ENCODE results near the gene HS3ST3B1.

Gene HS3ST3B1

DNA sequence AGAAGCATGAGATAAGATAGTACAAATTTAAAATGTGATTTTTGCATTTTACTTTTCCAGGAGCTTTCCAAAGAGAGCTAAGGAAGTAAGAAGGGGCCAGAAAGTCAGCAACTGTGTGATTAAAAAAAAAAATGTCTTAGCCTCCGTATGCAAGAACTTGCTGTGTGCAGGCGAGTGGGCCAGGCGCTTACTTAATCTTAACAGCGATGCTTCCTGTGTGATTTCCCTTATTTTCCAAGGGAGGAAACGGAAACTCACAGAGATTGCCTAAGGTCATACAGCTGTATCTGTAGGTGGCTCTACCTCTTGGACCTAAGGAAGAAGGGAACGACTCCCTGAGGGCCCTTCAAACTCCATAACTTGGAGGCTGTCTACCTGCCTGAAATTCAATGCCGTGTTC, 11.1 kb downstream of the HS3ST3B1 start:
- Histone ChIP-seq H3K4me2 (ENCODE audit: low read length) (no peak overlapping the region), H3K4me1 (ENCODE audit: control insufficient read depth, insufficient read depth, low read length) (peaks cover 36% of the 10 kb centered on the region), H3K36me3 (ENCODE audit: insufficient read depth, low read length) (peaks cover 26% of the 10 kb centered on the region), H3K9me3 (replicated peaks; ENCODE audit: low read length) (no peaks in the 10 kb centered on the region), H3K9ac (ENCODE audit: low read depth, low read length) (no peak overlapping the region), H3K4me3 (ENCODE audit: low read length) (no peak overlapping the region), H3K27me3 (ENCODE audit: control insufficient read depth, insufficient read depth, low read length) (no peaks in the 10 kb centered on the region)

DNA sequence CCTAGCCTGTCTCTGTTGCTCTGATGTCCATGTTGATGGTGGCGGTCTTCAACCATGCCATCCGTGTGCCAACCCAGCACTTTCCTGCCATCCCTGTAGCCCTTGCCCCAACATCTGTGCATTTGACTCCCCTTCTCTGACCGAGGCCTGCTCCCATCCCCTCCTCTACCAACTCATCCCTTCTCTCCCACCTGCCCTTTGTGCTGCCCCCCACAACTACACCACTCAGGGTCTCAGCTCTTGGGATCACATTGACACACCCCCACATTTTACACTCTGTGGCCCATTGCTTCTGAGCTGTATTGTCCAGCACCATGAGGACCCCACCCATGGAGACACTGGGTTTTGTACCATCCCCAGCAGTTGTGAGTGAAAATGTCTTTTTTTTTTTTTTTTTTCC, 11.6 kb downstream of the HS3ST3B1 start:
- H3K4me2 ChIP-seq (ENCODE audit: low read length), result no peak overlapping the region
- H3K9ac ChIP-seq (ENCODE audit: low read depth, low read length), result no peak overlapping the region
- H3K4me1 ChIP-seq (ENCODE audit: control insufficient read depth, insufficient read depth, low read length), result peaks cover 33% of the 10 kb centered on the region
- H3K4me3 ChIP-seq (ENCODE audit: low read length), result no peak overlapping the region
- no peaks in the 10 kb centered on the region for H3K9me3 ChIP-seq (replicated peaks; ENCODE audit: low read length)
- no peaks in the 10 kb centered on the region for H3K27me3 ChIP-seq (ENCODE audit: control insufficient read depth, insufficient read depth, low read length)
- peaks cover 26% of the 10 kb centered on the region for H3K36me3 ChIP-seq (ENCODE audit: insufficient read depth, low read length)

- H3K4me2 ChIP-seq (ENCODE audit: low read length), result no peak overlapping the region
- no peaks in the 10 kb centered on the region for H3K27me3 ChIP-seq (ENCODE audit: control insufficient read depth, insufficient read depth, low read length)
- no peaks in the 10 kb centered on the region for H3K9me3 ChIP-seq (replicated peaks; ENCODE audit: low read length)
- H3K4me1 ChIP-seq (ENCODE audit: control insufficient read depth, insufficient read depth, low read length), result peaks cover 26% of the 10 kb centered on the region
- no peak overlapping the region for H3K4me3 ChIP-seq (ENCODE audit: low read length)
- H3K36me3 ChIP-seq (ENCODE audit: insufficient read depth, low read length), result peaks cover 26% of the 10 kb centered on the region
- H3K9ac ChIP-seq (ENCODE audit: low read depth, low read length), result no peak overlapping the region
Observed at GRCh38 chr17:14316126-14316832, 15.4 kb downstream of the HS3ST3B1 start.

DNA sequence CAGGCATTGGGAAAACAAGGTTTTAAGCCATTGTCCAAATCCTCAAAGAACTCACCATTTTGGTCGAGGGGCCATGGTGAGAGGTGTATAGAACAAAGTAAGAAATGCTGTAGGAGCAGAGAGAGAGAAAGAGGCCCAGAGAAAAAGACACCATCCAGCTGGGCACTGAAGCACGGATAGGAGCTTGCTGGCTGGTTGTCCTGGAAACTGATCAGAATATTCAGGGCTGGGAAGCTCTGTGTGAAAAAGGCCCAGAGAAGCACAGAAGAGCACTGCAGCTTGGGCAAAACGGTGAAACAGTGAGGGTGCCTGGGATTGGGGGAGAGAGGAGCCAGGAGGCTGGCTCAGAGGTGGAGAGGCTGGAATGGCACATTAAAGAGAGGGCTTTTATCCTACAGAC, 16.5 kb downstream of the HS3ST3B1 start:
- peaks cover 36% of the 10 kb centered on the region for H3K4me1 ChIP-seq (ENCODE audit: control insufficient read depth, insufficient read depth, low read length)
- no peaks in the 10 kb centered on the region for H3K27me3 ChIP-seq (ENCODE audit: control insufficient read depth, insufficient read depth, low read length)
- H3K36me3 ChIP-seq (ENCODE audit: insufficient read depth, low read length), result peaks cover 23% of the 10 kb centered on the region
- no peak overlapping the region for H3K4me2 ChIP-seq (ENCODE audit: low read length)
- H3K4me3 ChIP-seq (ENCODE audit: low read length), result no peak overlapping the region
- H3K9ac ChIP-seq (ENCODE audit: low read depth, low read length), result no peak overlapping the region
- H3K9me3 ChIP-seq (replicated peaks; ENCODE audit: low read length), result no peaks in the 10 kb centered on the region

DNA sequence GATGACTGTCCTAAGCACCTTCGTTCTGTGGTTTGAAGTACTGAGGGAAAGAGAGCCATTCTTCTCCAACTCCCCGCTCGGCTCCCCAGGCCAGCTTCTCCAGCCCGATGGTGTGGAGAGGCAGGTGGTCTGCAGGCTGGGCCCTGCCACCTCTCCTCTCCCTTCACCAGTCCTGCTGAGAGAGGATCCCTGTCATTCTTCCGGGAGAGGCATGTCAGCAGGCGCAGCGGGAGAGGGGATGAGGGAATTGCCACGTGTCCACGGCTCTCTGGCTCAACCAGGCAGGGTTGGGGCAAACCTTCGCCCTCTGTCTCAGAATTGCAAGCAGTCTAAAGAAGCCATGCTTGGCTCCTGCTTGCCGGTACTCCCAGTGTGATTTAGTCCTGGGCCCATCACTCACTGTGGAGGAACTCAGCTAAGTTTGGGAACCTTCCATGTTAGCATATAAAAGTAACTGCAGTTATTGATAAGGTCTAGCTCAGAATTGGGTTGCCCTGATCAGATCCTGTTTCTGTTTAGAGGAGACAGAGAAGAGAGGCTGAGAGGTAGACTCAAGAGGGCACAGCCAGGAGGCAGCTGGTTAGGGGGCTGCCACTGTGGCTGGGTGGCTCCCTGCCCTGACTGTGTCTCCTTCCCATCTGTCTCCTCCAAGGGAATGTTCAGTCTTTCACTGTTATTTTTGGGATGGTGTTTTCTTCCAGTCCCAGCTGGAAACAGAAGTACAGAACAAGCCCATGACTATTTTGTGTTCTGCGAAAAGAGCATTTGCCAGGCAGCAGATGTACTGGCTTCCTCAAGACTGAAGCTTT, 17.4 kb downstream of the HS3ST3B1 start:
- peaks cover 38% of the 10 kb centered on the region for H3K4me1 ChIP-seq (ENCODE audit: control insufficient read depth, insufficient read depth, low read length)
- no peak overlapping the region for H3K4me3 ChIP-seq (ENCODE audit: low read length)

DNA sequence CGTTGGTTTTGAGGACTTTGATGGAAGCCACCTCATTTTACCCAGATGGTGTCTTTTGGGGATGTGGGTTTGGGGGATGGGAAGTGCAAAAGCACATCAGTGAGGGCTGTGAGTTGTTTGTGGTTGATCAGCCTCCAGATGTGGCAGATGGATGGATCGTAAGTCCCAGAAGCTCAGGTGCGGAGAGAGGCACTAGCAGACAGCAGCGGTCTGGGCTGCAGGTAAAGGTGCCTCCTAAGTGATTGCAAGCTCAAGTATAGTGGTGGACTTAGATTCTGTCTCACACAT, 18.0 kb downstream of the HS3ST3B1 start:
- H3K36me3 ChIP-seq (ENCODE audit: insufficient read depth, low read length), result peaks cover 23% of the 10 kb centered on the region
- peaks cover 38% of the 10 kb centered on the region for H3K4me1 ChIP-seq (ENCODE audit: control insufficient read depth, insufficient read depth, low read length)
- H3K4me3 ChIP-seq (ENCODE audit: low read length), result no peak overlapping the region
- no peak overlapping the region for H3K9ac ChIP-seq (ENCODE audit: low read depth, low read length)
- H3K4me2 ChIP-seq (ENCODE audit: low read length), result no peak overlapping the region
- H3K9me3 ChIP-seq (replicated peaks; ENCODE audit: low read length), result no peaks in the 10 kb centered on the region
- H3K27me3 ChIP-seq (ENCODE audit: control insufficient read depth, insufficient read depth, low read length), result no peaks in the 10 kb centered on the region

More for the DNA sequence above, 17.4 kb downstream of the HS3ST3B1 start:
- no peaks in the 10 kb centered on the region for H3K9me3 ChIP-seq (replicated peaks; ENCODE audit: low read length)
- H3K27me3 ChIP-seq (ENCODE audit: control insufficient read depth, insufficient read depth, low read length), result no peaks in the 10 kb centered on the region
- peaks cover 23% of the 10 kb centered on the region for H3K36me3 ChIP-seq (ENCODE audit: insufficient read depth, low read length)
- H3K9ac ChIP-seq (ENCODE audit: low read depth, low read length), result no peak overlapping the region
- H3K4me2 ChIP-seq (ENCODE audit: low read length), result peak overlapping the region; percentile 9

- H3K4me3 ChIP-seq (ENCODE audit: low read length), result no peak overlapping the region
- no peaks in the 10 kb centered on the region for H3K27me3 ChIP-seq (ENCODE audit: control insufficient read depth, insufficient read depth, low read length)
- H3K4me2 ChIP-seq (ENCODE audit: low read length), result no peak overlapping the region
- no peaks in the 10 kb centered on the region for H3K9me3 ChIP-seq (replicated peaks; ENCODE audit: low read length)
- peaks cover 38% of the 10 kb centered on the region for H3K4me1 ChIP-seq (ENCODE audit: control insufficient read depth, insufficient read depth, low read length)
- no peak overlapping the region for H3K9ac ChIP-seq (ENCODE audit: low read depth, low read length)
- H3K36me3 ChIP-seq (ENCODE audit: insufficient read depth, low read length), result peaks cover 13% of the 10 kb centered on the region
Observed at GRCh38 chr17:14320098-14320497, 19.2 kb downstream of the HS3ST3B1 start.

GRCh38 chr17:14320734-14321475, 20.0 kb downstream of the HS3ST3B1 start:
- H3K4me3 ChIP-seq (ENCODE audit: low read length), result peak overlapping the region; percentile 28
- H3K4me2 ChIP-seq (ENCODE audit: low read length), result peak overlapping the region; percentile 62
- H3K9me3 ChIP-seq (replicated peaks; ENCODE audit: low read length), result no peaks in the 10 kb centered on the region
- H3K4me1 ChIP-seq (ENCODE audit: control insufficient read depth, insufficient read depth, low read length), result peaks cover 37% of the 10 kb centered on the region
- H3K27me3 ChIP-seq (ENCODE audit: control insufficient read depth, insufficient read depth, low read length), result no peaks in the 10 kb centered on the region
- H3K36me3 ChIP-seq (ENCODE audit: insufficient read depth, low read length), result peaks cover 9% of the 10 kb centered on the region
- peak overlapping the region; percentile 38 for H3K9ac ChIP-seq (ENCODE audit: low read depth, low read length)

- peaks cover 4% of the 10 kb centered on the region for H3K36me3 ChIP-seq (ENCODE audit: insufficient read depth, low read length)
- peak overlapping the region; percentile 1 for H3K4me3 ChIP-seq (ENCODE audit: low read length)
- H3K4me2 ChIP-seq (ENCODE audit: low read length), result peak overlapping the region; percentile 62
- H3K27me3 ChIP-seq (ENCODE audit: control insufficient read depth, insufficient read depth, low read length), result no peaks in the 10 kb centered on the region
- H3K9ac ChIP-seq (ENCODE audit: low read depth, low read length), result peak overlapping the region; percentile 38
- H3K4me1 ChIP-seq (ENCODE audit: control insufficient read depth, insufficient read depth, low read length), result peaks cover 31% of the 10 kb centered on the region
- no peaks in the 10 kb centered on the region for H3K9me3 ChIP-seq (replicated peaks; ENCODE audit: low read length)
Observed at GRCh38 chr17:14321476-14321949, 20.6 kb downstream of the HS3ST3B1 start.

DNA sequence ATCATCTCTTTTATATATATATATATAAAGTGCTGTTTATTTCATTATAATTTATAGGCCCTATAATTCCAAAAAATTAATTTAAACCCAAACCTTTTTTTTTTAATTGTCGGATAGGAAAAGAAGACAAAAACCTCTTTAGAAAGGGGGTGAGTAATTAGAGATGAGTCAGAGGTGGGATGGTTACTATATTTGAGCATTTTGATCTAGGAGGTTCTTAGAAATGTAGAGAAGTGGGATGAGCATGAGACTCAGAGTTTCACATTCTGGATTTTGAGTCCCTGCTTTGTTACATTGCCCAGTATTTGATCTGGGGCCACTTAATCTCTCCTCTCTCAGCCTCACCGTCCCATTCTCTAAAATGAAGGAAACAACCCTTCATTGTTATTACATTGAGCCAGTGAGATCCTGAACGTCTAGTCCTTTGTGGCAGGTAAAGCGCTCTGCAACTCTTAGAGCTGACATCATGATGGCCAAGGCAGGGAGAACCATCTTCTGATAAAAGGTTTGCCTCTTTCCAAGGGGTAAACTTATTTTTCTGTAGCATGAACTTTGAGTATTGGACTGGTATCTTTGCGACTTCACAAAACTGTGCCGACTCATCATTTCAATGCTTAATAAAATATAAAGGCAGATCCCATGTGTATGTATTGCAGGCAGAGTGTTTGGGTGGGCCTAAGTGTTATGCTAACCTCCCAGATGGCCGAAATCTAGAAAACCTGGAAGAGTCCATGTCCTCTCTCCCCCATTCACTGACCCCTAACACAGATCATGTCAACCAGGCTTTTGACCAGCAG, 21.3 kb downstream of the HS3ST3B1 start:
- Histone ChIP-seq H3K4me3 (ENCODE audit: low read length) (peak overlapping the region; percentile 25), H3K36me3 (ENCODE audit: insufficient read depth, low read length) (no peaks in the 10 kb centered on the region), H3K9ac (ENCODE audit: low read depth, low read length) (peak overlapping the region; percentile 38), H3K4me2 (ENCODE audit: low read length) (peak overlapping the region; percentile 62), H3K4me1 (ENCODE audit: control insufficient read depth, insufficient read depth, low read length) (peaks cover 32% of the 10 kb centered on the region), H3K27me3 (ENCODE audit: control insufficient read depth, insufficient read depth, low read length) (no peaks in the 10 kb centered on the region), H3K9me3 (replicated peaks; ENCODE audit: low read length) (no peaks in the 10 kb centered on the region)

GRCh38 chr17:14323522-14323981, 22.7 kb downstream of the HS3ST3B1 start:
- Histone ChIP-seq H3K36me3 (ENCODE audit: insufficient read depth, low read length) (no peaks in the 10 kb centered on the region), H3K27me3 (ENCODE audit: control insufficient read depth, insufficient read depth, low read length) (no peaks in the 10 kb centered on the region), H3K4me3 (ENCODE audit: low read length) (no peak overlapping the region), H3K9me3 (replicated peaks; ENCODE audit: low read length) (no peaks in the 10 kb centered on the region), H3K4me1 (ENCODE audit: control insufficient read depth, insufficient read depth, low read length) (peaks cover 27% of the 10 kb centered on the region), H3K9ac (ENCODE audit: low read depth, low read length) (no peak overlapping the region), H3K4me2 (ENCODE audit: low read length) (no peak overlapping the region)

Measured in skeletal muscle satellite cell (primary cell).